Esophagus mucosa (tissue), 1 donor: Measurements from ENCODE around the gene HSF5. TPM values are rescaled to one million over a fixed set of nuclear protein-coding genes. Genes with fewer than 3 reads are reported as not detected.
A peak's percentile ranks its signal among the peaks of the same experiment; 100 is the strongest.

ENCODE experiments used
- ATAC-seq: fragments of 200-7000 bp; cut with Tn5 transposase; one replicate; pipeline ENCODE4 v1.9.1; 2020
- total RNA-seq: library from RNA; stranded (reverse); gene quantifications from one replicate; pipeline ENCODE4 v1.2.4, GENCODE V29; 2023
- donor health status: DM: yes; HTN: yes; CAD: no.

Gene HSF5
- total RNA-seq, 1 donor from 2014 or later = not detected

DNA sequence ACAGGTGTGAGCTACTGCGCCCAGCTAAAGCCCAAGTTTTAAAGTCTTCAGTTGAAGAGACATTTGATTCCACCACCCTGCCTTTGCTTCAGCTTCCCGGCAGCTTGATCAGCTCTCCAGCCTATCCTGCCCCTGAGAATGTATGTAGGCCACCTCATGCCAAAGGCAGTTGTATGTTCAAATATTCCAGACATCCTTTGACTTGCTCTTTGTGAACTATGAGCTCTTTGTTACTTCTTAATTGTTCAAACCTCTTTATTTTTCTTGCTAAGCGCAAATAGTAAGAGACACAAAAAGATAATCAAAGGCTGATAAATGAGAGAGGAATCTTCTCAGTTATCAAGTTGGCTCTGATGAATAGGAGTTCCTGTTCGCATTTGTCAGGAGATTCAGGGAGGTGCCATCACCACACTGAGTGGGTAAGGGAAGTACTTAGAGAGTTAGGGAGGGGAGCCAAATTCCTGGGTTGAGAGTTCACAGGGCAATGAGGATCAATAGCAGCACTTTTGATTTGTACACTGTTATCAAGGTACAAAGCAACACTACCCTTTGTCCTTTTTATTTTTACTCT is 104.2 kb downstream of the HSF5 start:
- no peak for ATAC-seq

DNA sequence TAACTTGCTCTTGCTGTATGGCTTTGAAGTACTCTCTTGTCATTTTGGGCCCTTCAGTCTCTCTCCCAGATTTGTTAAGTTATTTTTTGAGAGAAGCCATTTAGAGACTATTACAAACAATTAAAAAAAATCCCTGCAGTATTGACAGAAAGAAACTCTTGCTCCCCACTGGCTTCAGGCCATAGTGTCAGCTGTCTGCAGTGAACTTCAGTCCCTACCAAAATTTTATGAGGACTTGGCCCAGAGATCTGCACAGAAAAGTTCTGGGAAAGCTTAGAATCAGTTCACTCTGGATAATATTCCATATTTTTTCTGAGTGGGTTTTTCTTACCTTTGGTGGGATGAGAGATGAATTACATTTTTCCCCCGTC is 105.4 kb downstream of the HSF5 start:
- ATAC-seq = no peak

DNA sequence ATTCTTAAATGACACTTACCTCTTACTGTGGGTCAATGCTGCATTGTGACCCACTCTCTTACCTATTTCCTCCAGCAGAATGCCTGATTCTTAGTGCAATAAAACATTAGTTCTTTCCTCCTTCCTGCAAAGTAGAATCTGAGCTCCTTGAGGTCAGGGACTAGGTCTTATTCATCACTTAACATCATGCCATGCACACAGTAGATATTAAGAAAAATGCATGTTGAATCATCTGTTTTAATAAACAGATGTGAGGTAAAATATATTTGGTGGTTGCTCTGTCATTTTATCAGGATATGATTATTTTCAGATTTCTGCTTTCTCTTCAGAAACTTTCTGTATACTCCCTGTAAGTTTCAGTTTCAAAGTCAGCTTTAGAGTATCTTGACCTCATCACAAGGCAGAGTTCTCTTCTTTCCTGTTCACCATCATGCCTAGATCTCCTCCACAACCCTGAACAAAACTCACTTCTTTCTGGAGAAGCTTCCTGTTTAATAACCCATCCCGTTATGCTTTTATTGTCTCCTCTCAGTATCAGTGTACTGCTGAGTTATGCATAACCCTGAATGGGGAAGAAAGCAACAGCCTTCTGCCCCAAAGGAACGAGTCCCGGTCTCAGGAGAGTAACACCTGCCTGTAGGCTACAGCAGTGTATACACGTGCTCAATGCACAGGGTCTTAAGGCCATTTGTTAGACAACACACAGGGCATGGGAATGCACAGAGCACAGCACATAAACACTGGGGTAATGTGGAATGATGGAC is 105.9 kb downstream of the HSF5 start:
- no peak for ATAC-seq

DNA sequence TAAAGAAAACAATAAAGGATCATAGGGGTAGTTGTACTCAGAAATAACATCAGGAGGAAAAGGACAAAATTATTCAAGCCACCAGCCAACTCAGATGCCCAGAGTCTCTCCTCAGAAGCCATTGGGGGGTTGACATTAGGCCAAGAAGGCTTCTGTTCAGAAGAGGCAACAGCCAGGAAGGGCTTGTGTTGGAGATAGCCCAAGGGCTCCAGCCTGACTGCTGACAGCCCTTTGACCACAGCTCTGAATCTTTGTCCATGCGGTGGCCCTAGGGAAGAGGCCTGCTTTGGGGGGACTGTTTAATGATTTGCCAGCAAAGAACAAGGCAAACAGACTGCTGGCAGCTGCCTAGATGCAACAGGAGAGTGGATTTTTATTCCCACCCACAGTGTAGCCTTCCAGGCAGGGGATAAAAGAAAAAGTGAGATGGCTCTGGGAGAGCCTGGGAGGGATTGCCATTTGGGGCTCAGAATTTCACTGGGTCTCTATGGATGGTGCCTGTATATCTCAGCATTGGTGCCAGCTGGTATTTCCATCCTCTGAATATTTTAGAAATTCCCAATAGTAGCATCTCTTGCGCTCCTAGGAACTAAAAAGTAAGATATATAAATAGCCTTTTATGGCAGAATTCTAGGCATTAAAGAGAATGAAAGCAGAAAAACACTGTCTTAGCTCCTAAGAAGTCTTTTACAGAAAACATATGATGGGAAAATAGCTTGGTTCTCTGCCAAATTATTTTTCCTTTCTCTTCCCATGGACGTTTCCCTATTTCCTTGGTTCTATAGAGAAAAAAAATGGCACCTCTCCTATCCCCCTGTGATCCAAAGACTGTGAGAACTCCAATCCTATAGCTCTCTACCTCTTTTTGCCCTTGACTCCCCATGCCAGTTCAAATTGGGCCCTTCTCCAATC is 106.8 kb downstream of the HSF5 start:
- ATAC-seq = no peak

DNA sequence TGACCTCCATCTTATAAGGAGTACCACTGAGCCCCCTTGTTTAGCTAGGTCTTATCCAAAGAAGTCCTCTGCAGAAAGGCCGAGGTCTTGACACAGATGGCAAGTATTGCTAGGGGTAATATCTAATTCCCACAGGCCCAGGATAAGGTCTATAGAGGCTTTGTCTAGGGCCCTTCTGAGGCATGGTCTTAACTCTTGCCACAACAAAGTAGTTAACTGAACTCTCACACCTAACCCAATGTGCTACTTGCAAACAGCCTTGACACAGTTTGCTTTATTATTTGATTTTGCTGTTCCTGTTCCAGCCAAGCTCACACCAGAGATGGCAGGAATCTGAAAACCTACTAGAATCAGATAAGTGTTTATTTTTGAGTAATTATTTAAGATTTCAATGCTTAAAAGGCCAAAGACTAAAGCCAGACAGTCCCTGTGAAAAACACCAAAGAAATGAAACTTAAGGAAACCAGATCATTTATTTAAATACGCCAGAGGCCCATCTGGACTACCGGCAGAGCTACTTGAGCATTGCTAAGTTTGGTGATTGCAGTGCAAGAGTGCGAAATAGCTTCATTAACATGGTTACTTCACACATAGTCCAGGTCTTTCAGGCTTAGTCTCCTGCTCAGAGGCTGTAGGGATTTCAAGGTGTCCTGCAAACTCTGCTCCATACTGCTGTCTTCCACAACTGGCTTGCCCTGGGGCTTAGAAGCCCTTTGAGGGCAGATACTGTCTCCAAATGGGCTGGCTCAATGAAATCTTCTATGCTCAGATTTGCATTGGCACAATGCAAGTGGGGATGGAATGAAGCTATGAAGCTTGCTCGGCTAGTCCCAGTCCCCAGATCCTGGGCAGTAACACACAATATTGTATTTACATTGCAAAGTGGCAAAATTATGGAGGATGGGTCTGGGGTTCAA is 107.7 kb downstream of the HSF5 start:
- no peak for ATAC-seq

DNA sequence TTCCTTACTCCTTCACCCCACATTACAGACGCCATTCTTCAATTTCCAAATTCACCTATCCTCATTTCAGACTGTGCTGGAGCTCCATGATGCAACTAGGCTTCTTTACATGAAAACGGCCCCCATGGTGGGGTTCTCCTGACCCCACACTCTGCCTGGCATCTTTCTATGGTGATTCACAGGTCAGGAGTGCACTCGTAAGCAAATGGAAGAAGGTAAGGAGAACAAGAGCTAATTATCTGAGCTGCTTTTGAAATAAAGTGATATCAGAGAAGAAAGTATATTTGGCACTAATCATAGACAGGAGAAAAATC is 108.7 kb downstream of the HSF5 start:
- no peak for ATAC-seq

DNA sequence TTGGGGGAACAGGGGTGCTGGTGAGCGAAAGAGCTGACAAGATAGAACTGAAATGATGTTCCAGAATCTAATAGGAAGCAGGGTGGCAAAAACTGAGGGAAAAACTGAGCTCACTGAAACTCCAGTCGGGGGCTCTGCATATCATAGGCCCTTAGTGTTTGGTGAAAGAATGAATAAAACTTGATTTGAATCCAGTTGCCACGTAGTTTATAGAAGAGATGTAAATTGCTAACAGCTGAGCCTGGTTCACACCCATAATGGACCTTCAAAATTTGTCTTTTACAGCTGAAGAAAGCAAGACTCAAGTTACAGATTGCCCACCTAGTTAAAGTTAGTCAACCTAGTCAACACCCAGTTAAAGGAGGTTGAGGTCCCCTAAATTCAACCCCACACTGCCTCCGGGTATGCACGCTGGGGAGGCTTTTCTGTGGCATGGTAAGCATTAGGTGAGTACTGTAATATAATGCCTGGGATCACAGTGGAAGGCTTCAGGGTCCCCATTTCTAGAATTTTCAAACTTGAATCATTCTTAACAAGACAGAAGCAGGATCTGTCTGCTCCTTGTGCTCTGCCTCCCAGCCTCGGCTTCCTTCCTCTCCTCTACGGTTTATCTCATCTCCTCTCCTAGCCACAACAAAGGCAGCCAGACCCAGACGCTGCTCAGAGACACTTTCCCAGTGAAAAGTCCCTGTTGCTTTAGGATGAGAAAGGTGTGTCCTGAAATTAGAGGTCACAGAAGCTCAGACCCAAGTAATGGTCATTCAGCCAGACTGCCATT is 109.3 kb downstream of the HSF5 start:
- no peak for ATAC-seq

DNA sequence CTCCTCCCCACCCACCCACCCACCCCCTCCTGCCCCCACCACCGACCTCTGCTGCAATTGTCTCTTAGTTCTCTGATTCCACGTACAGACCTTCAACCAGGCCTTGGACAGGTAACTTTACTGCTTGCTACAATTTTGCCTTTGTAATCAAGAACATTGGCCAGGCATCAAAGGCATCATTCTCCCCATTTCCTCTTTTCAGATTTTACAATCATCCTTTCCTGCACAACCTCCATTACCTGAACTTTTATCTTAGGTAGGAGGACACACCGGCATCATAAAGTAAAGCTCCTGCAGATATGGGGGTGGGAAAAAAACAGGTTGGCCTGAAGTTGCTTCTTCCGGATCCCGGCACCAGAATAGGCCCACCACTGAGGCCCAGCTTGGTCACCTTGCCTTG is 110.5 kb downstream of the HSF5 start:
- ATAC-seq = no peak

DNA sequence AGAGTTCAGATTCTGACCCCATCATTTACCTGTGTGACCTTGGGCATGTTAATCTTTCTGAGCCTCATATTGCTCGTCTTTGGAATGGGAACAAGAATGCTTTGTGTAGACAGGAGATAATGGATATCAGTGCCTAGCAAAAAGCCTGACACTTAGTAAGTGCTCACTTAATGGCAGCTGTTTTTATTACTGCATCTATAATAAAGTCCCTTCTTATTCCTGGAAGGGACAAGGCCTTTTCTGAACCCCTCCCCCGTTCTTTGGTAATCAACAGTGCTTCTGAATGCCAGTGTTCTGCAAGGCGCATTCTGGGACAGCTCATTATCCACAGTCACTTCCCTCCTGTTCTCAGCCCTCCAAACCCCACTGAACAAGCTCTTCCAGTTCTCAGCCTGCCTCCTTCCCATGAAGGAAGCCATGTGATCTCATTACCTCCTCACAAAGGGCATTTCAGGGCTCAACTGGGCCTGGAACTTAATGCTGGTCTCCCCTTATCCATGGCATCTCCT is 111.1 kb downstream of the HSF5 start:
- ATAC-seq = peak; percentile 95

DNA sequence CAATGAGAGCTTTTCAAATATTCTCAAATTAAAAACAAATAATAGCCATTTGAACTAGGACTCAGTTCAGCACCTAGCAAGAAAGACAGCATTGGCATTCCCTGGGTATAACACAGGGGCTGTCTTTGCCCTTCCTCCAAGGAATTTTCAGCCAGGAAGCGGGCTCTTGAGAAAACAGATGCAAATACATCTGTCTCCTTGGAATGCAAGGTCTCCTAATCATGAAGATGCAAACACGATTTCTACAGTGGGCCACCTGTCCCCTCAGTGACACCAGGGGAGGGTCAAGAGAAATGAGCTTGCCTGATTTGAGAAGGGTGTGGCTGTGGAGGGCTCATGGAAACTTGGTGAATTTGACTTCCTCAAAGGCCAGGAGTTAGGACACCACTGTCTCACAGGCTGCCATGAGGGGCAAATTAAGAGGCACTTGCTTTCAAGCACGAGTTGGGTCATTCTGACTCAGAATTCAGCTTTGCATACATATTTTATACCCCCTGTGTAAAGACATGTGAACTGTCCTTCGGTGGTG is 111.7 kb downstream of the HSF5 start:
- no peak for ATAC-seq

DNA sequence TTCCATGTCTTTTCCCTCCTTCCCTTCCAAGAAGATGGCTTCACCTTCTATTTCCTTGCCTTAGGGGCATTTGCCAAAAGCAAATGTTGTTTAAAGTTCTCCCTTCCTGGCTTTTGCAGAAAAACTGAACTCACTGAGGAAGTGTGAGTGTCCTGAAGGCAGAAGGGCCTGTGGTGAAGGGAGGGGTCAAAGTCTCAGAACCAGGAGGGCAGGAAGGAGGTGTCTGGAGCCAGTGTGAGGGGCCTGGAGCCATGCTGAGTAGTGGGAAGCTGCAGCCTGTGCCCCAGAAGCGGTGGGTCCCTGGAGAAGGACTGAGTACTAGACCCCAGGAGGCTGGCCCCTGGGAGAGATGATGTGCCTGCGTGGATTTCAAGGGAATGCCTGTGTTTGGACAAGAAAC is 112.4 kb downstream of the HSF5 start:
- no peak for ATAC-seq

DNA sequence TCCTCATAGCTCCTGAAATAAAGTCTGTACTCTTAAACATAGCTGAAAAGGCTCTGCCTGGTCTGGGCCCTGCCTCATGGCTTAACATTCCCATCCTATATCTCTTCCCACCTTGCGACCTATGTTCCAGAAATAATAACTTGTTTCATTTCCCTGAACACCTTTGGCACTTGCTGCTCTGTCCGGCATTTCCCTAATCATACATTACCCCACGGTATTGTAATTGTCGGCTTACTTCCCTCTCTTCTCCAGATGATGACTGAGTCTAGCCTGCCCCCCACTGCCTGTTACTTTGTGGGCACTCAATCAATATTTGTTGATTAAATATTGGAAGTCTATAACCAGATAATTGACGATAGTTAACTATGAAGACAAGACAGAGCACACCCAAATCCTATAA is 113.0 kb downstream of the HSF5 start:
- ATAC-seq = no peak

DNA sequence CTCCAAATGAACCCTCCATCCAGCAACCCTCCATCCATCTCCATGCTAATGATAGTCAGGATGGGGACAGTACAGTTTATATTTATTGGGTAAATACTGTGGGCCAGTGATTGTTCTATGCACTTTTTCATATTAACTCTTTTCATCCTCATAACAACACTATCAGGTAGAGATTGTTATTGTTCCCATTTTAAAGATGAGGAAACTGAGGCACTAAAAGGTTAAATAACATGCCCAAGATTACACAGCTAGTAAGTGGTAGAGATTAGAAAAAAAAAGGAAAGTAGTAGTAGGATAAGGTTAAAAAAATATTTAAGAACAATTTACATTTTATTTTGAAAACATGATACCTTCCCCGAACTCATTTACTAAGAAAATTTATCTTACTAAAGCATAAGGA is 114.3 kb downstream of the HSF5 start:
- no peak for ATAC-seq

DNA sequence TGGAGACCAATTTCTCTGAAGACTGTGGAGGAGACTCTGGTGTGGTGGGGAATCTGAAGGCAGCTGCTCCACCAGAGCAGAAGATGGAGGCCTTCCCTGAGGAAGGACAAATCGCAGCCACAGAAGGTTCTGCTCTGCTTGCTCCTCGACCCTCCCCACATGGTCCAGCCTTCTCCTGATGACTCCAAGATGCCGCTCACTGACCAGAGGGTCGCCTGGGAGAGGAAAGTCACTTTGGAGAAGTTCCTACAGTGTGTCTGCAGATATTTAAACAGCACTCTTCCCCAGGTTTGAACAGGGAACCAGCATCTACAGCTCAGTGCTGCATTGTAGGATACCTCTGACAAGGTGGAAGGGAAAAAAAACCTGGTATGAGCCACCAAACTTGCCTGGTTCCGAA is 115.2 kb downstream of the HSF5 start:
- no peak for ATAC-seq

DNA sequence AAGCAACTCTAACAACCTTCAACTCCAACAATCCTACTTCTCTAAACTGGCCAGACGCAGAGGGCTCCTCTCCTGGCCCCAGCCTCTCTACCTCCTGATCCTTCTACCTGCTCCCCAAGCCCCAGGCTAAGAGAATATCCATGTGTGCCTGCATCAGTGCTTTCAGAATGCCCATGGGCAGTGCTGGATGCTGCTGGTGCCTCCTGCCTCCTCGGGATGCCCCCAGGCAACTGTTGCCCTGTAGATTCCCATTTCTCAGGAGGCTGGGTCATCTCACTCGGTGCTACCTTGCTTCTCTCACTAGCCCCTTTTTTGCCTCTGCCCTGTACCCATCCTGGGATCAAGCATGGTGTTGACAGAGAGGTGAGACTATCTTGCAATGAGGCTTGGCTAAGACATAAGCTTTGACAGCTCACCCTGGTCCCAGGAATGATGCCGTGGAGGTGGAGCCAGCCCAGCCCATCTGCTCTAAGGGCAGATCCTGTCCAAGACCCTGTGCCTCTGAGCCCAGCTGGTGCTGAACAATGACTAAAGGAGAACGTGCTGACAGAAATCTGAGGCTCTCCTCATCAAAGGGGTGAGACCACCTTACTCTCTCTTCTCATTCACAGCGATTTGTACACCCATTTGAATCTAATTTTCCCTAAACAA is 116.8 kb downstream of the HSF5 start:
- ATAC-seq = no peak

DNA sequence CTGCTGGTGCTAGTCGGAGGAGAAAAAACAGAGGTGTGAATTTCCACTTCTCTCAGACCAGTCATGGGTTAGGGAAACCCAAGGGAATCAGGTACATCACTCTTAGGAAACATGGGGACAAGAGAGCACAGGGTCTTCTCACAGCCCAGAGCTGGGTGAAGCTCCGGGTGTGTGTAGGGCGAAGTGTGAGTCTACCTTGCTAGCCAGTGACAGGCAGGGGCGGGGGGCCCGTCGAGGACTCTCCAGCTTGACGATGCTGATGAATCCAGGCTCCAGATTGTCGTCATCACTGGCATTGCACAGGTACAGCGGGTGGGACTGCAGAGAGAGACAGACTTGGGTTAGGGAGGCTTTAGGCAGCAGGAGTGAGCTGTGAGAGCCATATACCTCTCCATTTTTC is 117.5 kb downstream of the HSF5 start:
- ATAC-seq = no peak

DNA sequence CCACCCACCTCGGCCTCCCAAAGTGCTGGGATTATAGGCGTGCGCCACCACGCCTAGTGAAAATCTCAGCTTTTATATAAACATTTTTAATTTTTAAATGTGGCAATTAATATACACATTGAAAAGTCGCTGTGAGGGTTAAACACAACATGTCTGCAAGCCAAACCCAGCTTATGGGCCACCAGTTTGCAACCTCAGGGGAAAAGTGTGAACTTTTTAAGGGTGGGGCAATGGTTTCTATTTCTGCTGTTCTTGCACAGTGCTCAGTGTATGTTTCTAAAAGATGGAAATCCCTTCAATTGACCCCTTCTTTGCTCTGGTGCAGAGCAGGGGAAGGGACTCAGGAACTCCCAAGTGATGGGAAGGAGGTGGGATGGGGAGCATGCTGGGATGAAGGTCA is 117.9 kb downstream of the HSF5 start:
- no peak for ATAC-seq
